GM12891 (cell line): Measurements from ENCODE around the gene DPF1.

Experiments
- DNase-seq: peaks from one replicate; pipeline ENCODE4 v3.0.0; 2011; ENCODE audit warnings: low spot score; ENCODE audit not compliant: insufficient read length
- FAIRE-seq: peaks from 2 replicates; lab custom pipeline; 2011; peaks lifted over from hg19 to GRCh38; lab: Jason Lieb, UNC
- PAX5 ChIP-seq: IDR thresholded peaks from 2 replicates; pipeline ENCODE4 v1.6.1; 2011; ENCODE audit warnings: low read length, moderate library complexity, mild to moderate bottlenecking; ENCODE audit not compliant: insufficient read depth, severe bottlenecking
- POLR2A ChIP-seq: IDR thresholded peaks from 2 replicates; pipeline ENCODE4 v1.6.1; 2011; ENCODE audit warnings: low read depth, low read length, control low read depth
- POLR2AphosphoS5 ChIP-seq: IDR thresholded peaks from 2 replicates; pipeline ENCODE4 v1.6.1; 2011; ENCODE audit warnings: low read depth, low read length, control low read depth
- POU2F2 ChIP-seq: IDR thresholded peaks from 2 replicates; pipeline ENCODE4 v1.6.1; 2011; ENCODE audit warnings: low read depth, mild to moderate bottlenecking, control low read depth, low read length, moderate library complexity
- SPI1 ChIP-seq: IDR thresholded peaks from 2 replicates; pipeline ENCODE4 v1.6.1; 2011; ENCODE audit warnings: low read depth, low read length, control low read depth
- TAF1 ChIP-seq: IDR thresholded peaks from 2 replicates; pipeline ENCODE4 v1.6.1; 2011; ENCODE audit warnings: low read depth, low read length, control low read depth

Gene DPF1

GRCh38 chr19:38210458-38210987, 13.5 kb downstream of the DPF1 start:
- FAIRE-seq (no peak), DNase-seq (no peak)
- TF ChIP-seq POLR2AphosphoS5: no peak
- TF ChIP-seq POLR2A: no peak
- no peak for TF ChIP-seq SPI1
- no peak for TF ChIP-seq POU2F2
- TF ChIP-seq TAF1: no peak
- TF ChIP-seq PAX5: no peak

GRCh38 chr19:38209671-38210457, 14.2 kb downstream of the DPF1 start:
- no peak for DNase-seq
- FAIRE-seq: no peak

GRCh38 chr19:38209152-38209551, 14.9 kb downstream of the DPF1 start:
- TF ChIP-seq POLR2AphosphoS5: no peak
- no peak for TF ChIP-seq TAF1
- no peak for TF ChIP-seq SPI1
- TF ChIP-seq POLR2A: no peak
- no peak for TF ChIP-seq POU2F2
- TF ChIP-seq PAX5: no peak
- no peak for FAIRE-seq

More at GRCh38 chr19:38209671-38210457, 14.2 kb downstream of the DPF1 start:
- TF ChIP-seq POU2F2 (no peak), POLR2AphosphoS5 (no peak), PAX5 (no peak), POLR2A (no peak), SPI1 (no peak), TAF1 (no peak)

GRCh38 chr19:38208571-38208970, 15.5 kb downstream of the DPF1 start:
- FAIRE-seq (no peak), DNase-seq (no peak)
- TF ChIP-seq POU2F2 (no peak), POLR2AphosphoS5 (no peak), POLR2A (no peak), TAF1 (no peak), SPI1 (no peak), PAX5 (no peak)

More at GRCh38 chr19:38209152-38209551, 14.9 kb downstream of the DPF1 start:
- no peak for DNase-seq

- FAIRE-seq (no peak), DNase-seq (no peak)
- TF ChIP-seq TAF1: no peak
- no peak for TF ChIP-seq PAX5
- no peak for TF ChIP-seq POLR2A
- TF ChIP-seq POU2F2: no peak
- TF ChIP-seq SPI1: no peak
- TF ChIP-seq POLR2AphosphoS5: no peak
Observed at GRCh38 chr19:38207543-38207942, 16.5 kb downstream of the DPF1 start.

GRCh38 chr19:38206928-38207327, 17.1 kb downstream of the DPF1 start:
- FAIRE-seq (no peak), DNase-seq (no peak)
- TF ChIP-seq POLR2A (no peak), POU2F2 (no peak), POLR2AphosphoS5 (no peak), TAF1 (no peak), PAX5 (no peak), SPI1 (no peak)

GRCh38 chr19:38206006-38206745, 17.8 kb downstream of the DPF1 start:
- TF ChIP-seq PAX5 (no peak), SPI1 (no peak), TAF1 (no peak), POLR2A (no peak), POLR2AphosphoS5 (no peak), POU2F2 (no peak)
- DNase-seq: no peak
- no peak for FAIRE-seq

GRCh38 chr19:38204728-38205127, 19.3 kb downstream of the DPF1 start:
- no peak for FAIRE-seq
- TF ChIP-seq SPI1: no peak
- TF ChIP-seq PAX5: no peak
- no peak for TF ChIP-seq POLR2AphosphoS5
- TF ChIP-seq POU2F2: no peak
- no peak for TF ChIP-seq TAF1
- TF ChIP-seq POLR2A: no peak
- DNase-seq: no peak

- no peak for FAIRE-seq
Observed at GRCh38 chr19:38204096-38204495, 19.9 kb downstream of the DPF1 start.

More at GRCh38 chr19:38204096-38204495, 19.9 kb downstream of the DPF1 start:
- TF ChIP-seq TAF1 (no peak), SPI1 (no peak), POLR2AphosphoS5 (no peak), PAX5 (no peak), POU2F2 (no peak), POLR2A (no peak)
- no peak for DNase-seq
